H1 (cell line): ENCODE data around the gene UBE2I. TPM values are rescaled to one million over a fixed set of nuclear protein-coding genes. Genes with fewer than 3 reads are reported as not detected.

Experiments used
- CTCF ChIA-PET: fragments of 300-600 bp; sonication (Branson Sonifier 250); formaldehyde crosslinking; loops from one replicate; lab custom pipeline; 2021; ENCODE audit not compliant: partially characterized antibody; lab: Charles Lee
- POLR2A ChIA-PET: fragments of 300-600 bp; sonication (Branson Sonifier 250); formaldehyde crosslinking; loops from one replicate; lab custom pipeline; 2021; ENCODE audit warnings: inconsistent platforms; ENCODE audit not compliant: partially characterized antibody; lab: Charles Lee
- DNase-seq, 2 experiments: peaks; one replicate each; pipeline versions ENCODE4 v3.0.0 to v3.0.0-alpha.2; 2010 to 2022; ENCODE audit warnings: low spot score in 2 of 2, low read depth in 1 of 2, mixed read lengths in 1 of 2
- FAIRE-seq: peaks from 2 replicates; lab custom pipeline; 2011; peaks lifted over from hg19 to GRCh38; lab: Jason Lieb, UNC
- H2AFZ ChIP-seq: 2 replicates; pipeline ENCODE4 v1.8.1; 2012; ENCODE audit warnings: low read length, inconsistent platforms
- H2AK5ac ChIP-seq: 2 replicates; pipeline ENCODE4 v1.6.1; 2013; ENCODE audit warnings: low read depth, low read length
- H2BK120ac ChIP-seq: replicated peaks from 2 replicates; pipeline ENCODE3; 2013; ENCODE audit warnings: low read depth, low read length, inconsistent platforms
- H2BK12ac ChIP-seq: 2 replicates; pipeline ENCODE4 v1.6.1; 2013; ENCODE audit warnings: low read depth, low read length
- H2BK15ac ChIP-seq: 2 replicates; pipeline ENCODE4 v1.6.1; 2013; ENCODE audit warnings: low read length
- H2BK20ac ChIP-seq: 2 replicates; pipeline ENCODE4 v1.6.1; 2013; ENCODE audit warnings: low read length
- H2BK5ac ChIP-seq: 2 replicates; pipeline ENCODE4 v1.6.1; 2013; ENCODE audit warnings: low read depth, low read length
- H3K14ac ChIP-seq: 2 replicates; pipeline ENCODE4 v1.6.1; 2013; ENCODE audit warnings: inconsistent platforms; ENCODE audit not compliant: insufficient read length
- H3K18ac ChIP-seq: 2 replicates; pipeline ENCODE4 v1.6.1; 2013; ENCODE audit warnings: low read length; ENCODE audit errors: extremely low read depth
- H3K23ac ChIP-seq: 2 replicates; pipeline ENCODE4 v1.6.1; 2013; ENCODE audit warnings: inconsistent platforms; ENCODE audit not compliant: insufficient read length
- H3K23me2 ChIP-seq: 2 replicates; pipeline ENCODE4 v1.6.1; 2013; ENCODE audit warnings: low read depth, low read length
- H3K27ac ChIP-seq: 2 replicates; pipeline ENCODE4 v1.6.1; 2011; ENCODE audit warnings: low read depth, low read length, inconsistent platforms
- H3K27me3 ChIP-seq, 4 experiments: replicated peaks in 1 of 4; 1 replicate in 1 of 4; 2 replicates in 3 of 4; pipeline versions ENCODE4 v1.6.1 to v1.8.1; 2011 to 2013; ENCODE audit warnings: low read length in 3 of 4, mild to moderate bottlenecking in 3 of 4, inconsistent platforms in 2 of 4, mixed read lengths in 2 of 4, moderate library complexity in 1 of 4; ENCODE audit not compliant: control insufficient read depth in 3 of 4, insufficient read depth in 3 of 4; ENCODE audit errors: extremely low read depth in 1 of 4
- H3K36me3 ChIP-seq, 4 experiments: 2 replicates each; pipeline versions ENCODE4 v1.6.1 to v1.8.1; 2011 to 2013; ENCODE audit warnings: mild to moderate bottlenecking in 4 of 4, low read length in 3 of 4, moderate library complexity in 2 of 4, control low read depth in 1 of 4, inconsistent platforms in 1 of 4; ENCODE audit not compliant: insufficient read depth in 4 of 4, control insufficient read depth in 2 of 4
- H3K4ac ChIP-seq: replicated peaks from 2 replicates; pipeline ENCODE3; 2013; ENCODE audit warnings: low read length, low read depth, mixed read lengths, inconsistent platforms; ENCODE audit not compliant: insufficient read length
- H3K4me1 ChIP-seq, 4 experiments: replicated peaks in 1 of 4; 1 replicate in 1 of 4; 2 replicates in 3 of 4; pipeline versions ENCODE4 v1.6.1 to v1.8.1; 2011 to 2013; ENCODE audit warnings: low read length in 3 of 4, inconsistent platforms in 2 of 4, mixed read lengths in 1 of 4; ENCODE audit not compliant: insufficient read depth in 4 of 4, control insufficient read depth in 3 of 4
- H3K4me2 ChIP-seq, 2 experiments: 2 replicates each; pipeline versions ENCODE4 v1.6.1 to v1.8.1; 2011 to 2013; ENCODE audit warnings: low read depth in 2 of 2, low read length in 2 of 2, control low read depth in 1 of 2, inconsistent platforms in 1 of 2, mild to moderate bottlenecking in 1 of 2; ENCODE audit not compliant: insufficient read depth in 1 of 2
- H3K4me3 ChIP-seq, 4 experiments: fragments of 200-600, 300-600 bp in 1 of 4; sonication (generic), shearing (Covaris generic), sonication (Bioruptor Twin) in 1 of 4; 2 replicates each; pipeline versions ENCODE4 v1.5.1 to v1.8.1; 2011 to 2016; ENCODE audit warnings: low read length in 4 of 4, low read depth in 3 of 4, control low read depth in 2 of 4, inconsistent platforms in 2 of 4, mild to moderate bottlenecking in 2 of 4, mixed read lengths in 1 of 4, moderate library complexity in 1 of 4; ENCODE audit not compliant: insufficient read depth in 2 of 4; ENCODE audit errors: extremely low read depth in 1 of 4
- H3K56ac ChIP-seq: replicated peaks from 2 replicates; pipeline ENCODE3; 2013; ENCODE audit warnings: low read depth, mild to moderate bottlenecking, mixed read lengths, low read length, inconsistent platforms; ENCODE audit not compliant: insufficient read length
- H3K79me1 ChIP-seq: 2 replicates; pipeline ENCODE4 v1.6.1; 2013; ENCODE audit warnings: low read depth, low read length, control low read depth
- H3K79me2 ChIP-seq, 2 experiments: 2 replicates each; pipeline versions ENCODE4 v1.6.1 to v1.8.1; 2012 to 2013; ENCODE audit warnings: low read length in 2 of 2, mild to moderate bottlenecking in 2 of 2, inconsistent platforms in 1 of 2; ENCODE audit not compliant: insufficient read depth in 2 of 2, control insufficient read depth in 1 of 2
- H3K9ac ChIP-seq, 4 experiments: replicated peaks in 1 of 4; 1 replicate in 1 of 4; 2 replicates in 3 of 4; pipeline versions ENCODE4 v1.6.1 to v1.8.1; 2011 to 2013; ENCODE audit warnings: low read depth in 3 of 4, low read length in 3 of 4, control low read depth in 2 of 4, mild to moderate bottlenecking in 2 of 4, moderate library complexity in 2 of 4, inconsistent platforms in 1 of 4; ENCODE audit errors: extremely low read depth in 1 of 4
- H3K9me3 ChIP-seq, 2 experiments: 2 replicates each; pipeline versions ENCODE4 v1.6.1 to v1.8.1; 2012 to 2013; ENCODE audit warnings: mild to moderate bottlenecking in 2 of 2, moderate library complexity in 2 of 2, control low read depth in 1 of 2, inconsistent platforms in 1 of 2, low read depth in 1 of 2, low read length in 1 of 2, mixed read lengths in 1 of 2; ENCODE audit not compliant: insufficient read depth in 2 of 2
- H4K20me1 ChIP-seq, 2 experiments: replicated peaks in 1 of 2; 2 replicates each; pipeline versions ENCODE3 to v1.8.1; 2011 to 2013; ENCODE audit warnings: inconsistent platforms in 2 of 2, low read length in 2 of 2, mild to moderate bottlenecking in 1 of 2; ENCODE audit not compliant: insufficient read depth in 2 of 2, control insufficient read depth in 1 of 2
- H4K5ac ChIP-seq: 2 replicates; pipeline ENCODE4 v1.6.1; 2013; ENCODE audit warnings: low read length, low read depth, mixed read lengths, inconsistent platforms; ENCODE audit not compliant: insufficient read length
- H4K8ac ChIP-seq: 2 replicates; pipeline ENCODE4 v1.8.0; 2013; ENCODE audit warnings: mild to moderate bottlenecking, moderate library complexity, low read length, inconsistent platforms; ENCODE audit not compliant: insufficient read depth; ENCODE audit errors: extremely low read depth
- H4K91ac ChIP-seq: replicated peaks from 2 replicates; pipeline ENCODE3; 2013; ENCODE audit warnings: low read length, mixed read lengths, inconsistent platforms; ENCODE audit not compliant: insufficient read length
- CBX5 ChIP-seq: fragments of 300-800, 300-1000 bp; sonication (generic); IDR thresholded peaks from 2 replicates; pipeline ENCODE4 v1.7.1; 2016; ENCODE audit warnings: antibody characterized with exemption, low read length, low read depth
- CEBPB ChIP-seq: IDR thresholded peaks from 2 replicates; pipeline ENCODE4 v1.6.1; 2012; ENCODE audit warnings: low read depth, low read length
- CHD2 ChIP-seq: IDR thresholded peaks from 2 replicates; pipeline ENCODE4 v1.6.1; 2012; ENCODE audit warnings: low read length, improper control_type of control experiment
- CREB1 ChIP-seq: IDR thresholded peaks from 2 replicates; pipeline ENCODE4 v1.6.1; 2012; ENCODE audit warnings: inconsistent platforms
- EGR1 ChIP-seq: IDR thresholded peaks from 2 replicates; pipeline ENCODE4 v1.6.1; 2011; ENCODE audit warnings: low read depth, low read length, borderline replicate concordance
- EZH2 ChIP-seq: fragments of 200-600 bp; sonication (generic); IDR thresholded peaks from 2 replicates; pipeline ENCODE4 v1.7.1; 2012; ENCODE audit warnings: low read depth, mild to moderate bottlenecking, moderate library complexity, low read length, inconsistent platforms; ENCODE audit not compliant: severe bottlenecking
- GTF2F1 ChIP-seq: IDR thresholded peaks from 2 replicates; pipeline ENCODE4 v1.6.1; 2012; ENCODE audit warnings: low read depth, low read length, improper control_type of control experiment, borderline replicate concordance
- HDAC2 ChIP-seq, 2 experiments: fragments of 300-600 bp in 1 of 2; sonication (generic) in 1 of 2; IDR thresholded peaks; 2 replicates each; pipeline ENCODE4 v1.6.1; 2011 to 2012; ENCODE audit warnings: low read depth in 2 of 2, low read length in 2 of 2, mild to moderate bottlenecking in 2 of 2, moderate library complexity in 2 of 2, borderline replicate concordance in 1 of 2, inconsistent platforms in 1 of 2
- HDAC6 ChIP-seq: IDR thresholded peaks from one replicate; pipeline ENCODE4 v1.7.1; 2012; ENCODE audit warnings: low read depth, mild to moderate bottlenecking, inconsistent platforms, low read length, moderate library complexity
- POLR2A ChIP-seq, 2 experiments: IDR thresholded peaks; 1 replicate in 1 of 2; 2 replicates in 1 of 2; pipeline ENCODE4 v1.6.1; 2011; ENCODE audit warnings: low read depth in 2 of 2, low read length in 2 of 2, mild to moderate bottlenecking in 2 of 2; ENCODE audit errors: control extremely low read depth in 1 of 2
- RXRA ChIP-seq: IDR thresholded peaks from 2 replicates; pipeline ENCODE4 v1.6.1; 2011; ENCODE audit warnings: low read depth, mild to moderate bottlenecking, low read length, moderate library complexity; ENCODE audit not compliant: insufficient read depth
- SP1 ChIP-seq: IDR thresholded peaks from 2 replicates; pipeline ENCODE4 v1.6.1; 2011; ENCODE audit warnings: low read depth, low read length
- SP4 ChIP-seq: IDR thresholded peaks from 2 replicates; pipeline ENCODE4 v1.6.1; 2012; ENCODE audit warnings: low read length, inconsistent platforms
- SRF ChIP-seq: IDR thresholded peaks from 2 replicates; pipeline ENCODE4 v1.6.1; 2011; ENCODE audit warnings: mild to moderate bottlenecking, low read depth, low read length, moderate library complexity
- TAF7 ChIP-seq: optimal IDR thresholded peaks from 2 replicates; pipeline ENCODE3; 2011; ENCODE audit warnings: low read depth, mild to moderate bottlenecking, inconsistent platforms, low read length, moderate library complexity, borderline replicate concordance
- whole genome bisulfite sequencing, 2 experiments: shearing (Covaris generic) in 1 of 2; methylation state at CpG; one replicate each; pipeline versions ENCODE4 v1.1.6 to v1.1.7; 2013 to 2015; ENCODE audit warnings: low lambda C conversion rate in 2 of 2, mixed read lengths in 2 of 2, inconsistent platforms in 1 of 2, low coverage in 1 of 2, missing lambda C conversion rate in 1 of 2; ENCODE audit not compliant: insufficient replicate concordance in 2 of 2, insufficient coverage in 1 of 2, insufficient read length in 1 of 2; ENCODE audit errors: extremely low coverage in 1 of 2, missing lambda C conversion rate in 1 of 2; 5-methylcytosine and 5-hydroxymethylcytosine counted together
- polyA plus RNA-seq, 7 experiments: library from polyadenylated mRNA; depleted of rRNA in 3 of 7; stranded (reverse) in 5 of 7; unstranded in 2 of 7; fragments of >200 nt in 5 of 7; fragments of 200-250 nt in 2 of 7; gene quantifications; 1 replicate in 5 of 7; 2 replicates in 1 of 7; 4 replicates in 1 of 7; pipeline versions ENCODE4 v1.2.1 to v1.2.3, GENCODE V29; 2011 to 2013; ENCODE audit warnings: missing spikeins in 2 of 7, mixed read lengths in 2 of 7
- total RNA-seq: library from RNA; stranded (reverse); fragmentation: NEBNext Ultra II Directional; extraction: Animal tissue kit (Norgen Biotek cat#: 25700); gene quantifications from 2 replicates; pipeline ENCODE4 v1.2.1, GENCODE V29; 2021

UBE2I gene
- total and polyA plus RNA-seq, 2 of the 8 experiments (the other 6 are each of a cell fraction or from before 2014, with no cell fraction given) = 148 to 268 TPM

DNA sequence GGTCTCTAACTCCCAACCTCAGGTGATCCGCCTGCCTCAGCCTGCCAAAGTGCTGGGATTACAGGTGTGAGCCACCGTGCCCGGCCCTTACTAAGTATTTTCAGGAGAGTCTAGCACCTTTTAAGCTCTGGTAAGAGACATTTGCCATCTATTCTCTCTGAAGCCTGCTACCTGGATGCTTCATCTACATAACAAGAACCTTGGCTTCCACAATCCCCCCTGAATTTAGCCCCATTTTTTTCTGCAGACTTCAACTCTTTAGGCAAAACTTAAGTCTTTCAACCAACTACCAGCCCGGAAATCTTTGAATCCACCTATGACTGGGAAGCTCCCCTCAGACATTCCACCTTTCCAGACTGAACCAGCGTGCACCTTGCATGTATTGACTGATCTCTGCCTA lies 14.0 kb upstream of the UBE2I start:
- Histone ChIP-seq H4K8ac (no peak overlapping the region), H3K9me3 (no peaks in the 10 kb centered on the region), H3K23ac (no peak overlapping the region), H4K5ac (no peak overlapping the region), H4K20me1 (peaks cover 0 to 2% of the 10 kb centered on the region in 2 experiments), H2BK5ac (no peak overlapping the region), H2BK20ac (no peak overlapping the region), H3K79me1 (no peaks in the 10 kb centered on the region; the same call in 1 of the 2 replicates), H3K79me2 (no peaks in the 10 kb centered on the region), H3K27me3 (peaks cover 2 to 14% (median 9%) of the 10 kb centered on the region in 4 experiments; a peak in 6 of 7 replicates), H2BK120ac (no peak overlapping the region), H3K27ac (no peak overlapping the region), H3K9ac (no peak overlapping the region), H3K4me3 (no peak overlapping the region), H2BK15ac (no peak overlapping the region), H2BK12ac (no peak overlapping the region), H3K23me2 (no peaks in the 10 kb centered on the region; the same call in 1 of the 2 replicates), H2AFZ (no peak overlapping the region), H3K18ac (no peak overlapping the region; the same call in 1 of the 2 replicates), H3K4ac (no peak overlapping the region), H2AK5ac (no peak overlapping the region), H3K56ac (no peak overlapping the region), H3K4me2 (peak overlapping the region in 1 of 2 experiments; percentile 42; a peak in 2 of 4 replicates), H3K4me1 (peaks cover 0 to 6% (median 1%) of the 10 kb centered on the region in 4 experiments; a peak in 5 of 7 replicates), H3K14ac (no peak overlapping the region), H3K36me3 (no peaks in the 10 kb centered on the region), H4K91ac (no peak overlapping the region)
- TF ChIP-seq TAF7 = no peak
- no peak for TF ChIP-seq GTF2F1
- TF ChIP-seq SP1 = no peak
- TF ChIP-seq EZH2 = no peak
- TF ChIP-seq HDAC2 (IDR thresholded peaks at IDR 0.05; ENCODE audit: borderline replicate concordance in 1 of 2, low read depth in 2 of 2, low read length in 2 of 2) = no peak
- no peak for TF ChIP-seq CEBPB
- TF ChIP-seq SRF = no peak
- no peak for TF ChIP-seq RXRA
- no peak for TF ChIP-seq CBX5
- TF ChIP-seq POLR2A (IDR thresholded peaks at IDR 0.05; ENCODE audit: control extremely low read depth in 1 of 2, low read depth in 2 of 2, low read length in 2 of 2) = no peak
- no peak for TF ChIP-seq SP4
- TF ChIP-seq HDAC6 = no peak
- TF ChIP-seq EGR1 = no peak
- no peak for TF ChIP-seq CHD2
- TF ChIP-seq CREB1 = no peak
- FAIRE-seq = no peak
- CTCF ChIA-PET = interaction anchor here (1.1 to 1.6 kb wide), 4 partner anchors 16 to 83 kb away, joined by 3 to 4 read pairs (median 3); no protein-coding TSS in a partner anchor
- 25% methylated on average over 5 of the region's 5 CpGs; no CpG with 5 or more reads in 1 of the 2 experiments for WGBS, 2 experiments
- POLR2A ChIA-PET = interaction anchor here (1.2 kb wide), 1 partner anchor 50 kb away, joined by 3 read pairs; no protein-coding TSS in a partner anchor
- DNase-seq = no peak
